K562 (cell line): ENCODE data around the gene TRNAU1AP.

Source experiments
- CHD4 ChIP-seq: fragments of 200-600 bp; sonication (generic); IDR thresholded peaks from 3 replicates; pipeline ENCODE4 v1.6.1; 2012; ENCODE audit warnings: low read depth, mild to moderate bottlenecking, mixed read lengths, low read length, inconsistent platforms; ENCODE audit not compliant: insufficient read depth, insufficient replicate concordance, poor library complexity, severe bottlenecking
- RAD21 ChIP-seq, 2 experiments: fragments of 250-450 bp in 1 of 2; fragments of 450-650 bp in 1 of 2; sonication (Bioruptor Pico) in 1 of 2; formaldehyde crosslinking in 1 of 2; IDR thresholded peaks in 1 of 2; conservative IDR thresholded peaks in 1 of 2; 2 replicates each; pipeline versions ENCODE4 v1.4.0 to v1.8.0; 2020 to 2022; ENCODE audit warnings: mild to moderate bottlenecking in 2 of 2, moderate library complexity in 1 of 2
- SREBF1 ChIP-seq: fragments of 150-350 bp; IDR thresholded peaks from 2 replicates; pipeline ENCODE4 v1.6.1; 2014; ENCODE audit warnings: antibody characterized with exemption, low read depth, low read length, borderline replicate concordance
- ZBTB49 ChIP-seq: sonication (generic); formaldehyde crosslinking; IDR thresholded peaks from 2 replicates; pipeline ENCODE4 v1.8.0; 2022; ENCODE audit warnings: missing genetic modification reagents, mild to moderate bottlenecking, borderline replicate concordance
- TF ChIP-seq, protein P1 (sequence below), 3 experiments: IDR thresholded peaks in 2 of 3; conservative IDR thresholded peaks in 1 of 3; 2 replicates each; pipeline ENCODE4 v1.5.1; 2011 to 2012; ENCODE audit warnings: low read length in 3 of 3, mild to moderate bottlenecking in 3 of 3, control low read depth in 2 of 3, improper control_type of control experiment in 1 of 3, inconsistent platforms in 1 of 3, low read depth in 1 of 3, mixed read lengths in 1 of 3, moderate library complexity in 1 of 3; ENCODE audit not compliant: insufficient read depth in 2 of 3

DNA sequence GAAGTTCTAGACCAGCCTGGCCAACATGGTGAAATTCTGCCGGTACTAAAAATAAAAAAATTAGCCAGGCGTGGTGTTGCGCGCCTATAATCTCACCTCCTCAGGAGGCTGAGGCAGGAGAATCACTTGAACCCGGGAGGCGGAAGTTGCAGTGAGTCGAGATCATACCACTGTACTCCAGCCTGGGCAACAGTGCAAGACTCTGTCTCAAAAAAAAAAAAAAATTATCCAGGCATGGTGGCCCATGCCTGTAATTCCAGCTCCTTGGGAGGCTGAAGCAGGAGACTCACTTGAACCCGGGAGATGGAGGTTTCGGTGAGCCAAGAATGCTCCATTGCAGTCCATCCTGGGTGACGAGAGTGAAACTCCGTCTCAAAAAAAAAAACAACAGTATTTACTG lies 20.7 kb downstream of the TRNAU1AP start:
- TF ChIP-seq ZBTB49 = no peak
- TF ChIP-seq SREBF1 = no peak
- TF ChIP-seq, protein P1, sequence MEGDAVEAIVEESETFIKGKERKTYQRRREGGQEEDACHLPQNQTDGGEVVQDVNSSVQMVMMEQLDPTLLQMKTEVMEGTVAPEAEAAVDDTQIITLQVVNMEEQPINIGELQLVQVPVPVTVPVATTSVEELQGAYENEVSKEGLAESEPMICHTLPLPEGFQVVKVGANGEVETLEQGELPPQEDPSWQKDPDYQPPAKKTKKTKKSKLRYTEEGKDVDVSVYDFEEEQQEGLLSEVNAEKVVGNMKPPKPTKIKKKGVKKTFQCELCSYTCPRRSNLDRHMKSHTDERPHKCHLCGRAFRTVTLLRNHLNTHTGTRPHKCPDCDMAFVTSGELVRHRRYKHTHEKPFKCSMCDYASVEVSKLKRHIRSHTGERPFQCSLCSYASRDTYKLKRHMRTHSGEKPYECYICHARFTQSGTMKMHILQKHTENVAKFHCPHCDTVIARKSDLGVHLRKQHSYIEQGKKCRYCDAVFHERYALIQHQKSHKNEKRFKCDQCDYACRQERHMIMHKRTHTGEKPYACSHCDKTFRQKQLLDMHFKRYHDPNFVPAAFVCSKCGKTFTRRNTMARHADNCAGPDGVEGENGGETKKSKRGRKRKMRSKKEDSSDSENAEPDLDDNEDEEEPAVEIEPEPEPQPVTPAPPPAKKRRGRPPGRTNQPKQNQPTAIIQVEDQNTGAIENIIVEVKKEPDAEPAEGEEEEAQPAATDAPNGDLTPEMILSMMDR (IDR thresholded peaks at IDR 0.05 in 2 of 3, conservative IDR thresholded peaks at IDR 0.05 in 1 of 3; ENCODE audit: insufficient read depth in 2 of 3, low read depth in 1 of 3, low read length in 3 of 3) = no peak
- no peak for TF ChIP-seq RAD21 (CRISPR knock-in tag; conservative IDR thresholded peaks at IDR 0.05 in 1 of 2, IDR thresholded peaks at IDR 0.05 in 1 of 2)
- TF ChIP-seq CHD4 = no peak
